H9 (cell line): ENCODE data around the gene DENND4A. TPM values are rescaled to one million over a fixed set of nuclear protein-coding genes. Genes with fewer than 3 reads are reported as not detected.

Experiments
- DNase-seq: peaks from one replicate; pipeline ENCODE4 v3.0.0-alpha.2; 2017
- H2AFZ ChIP-seq: one replicate; pipeline ENCODE4 v1.6.1; 2013; ENCODE audit warnings: mild to moderate bottlenecking, low read length, control low read depth, moderate library complexity
- H2AK5ac ChIP-seq: 2 replicates; pipeline ENCODE4 v1.6.1; 2013; ENCODE audit warnings: low read length, control low read depth, mixed read lengths; ENCODE audit not compliant: insufficient read length
- H2BK120ac ChIP-seq: one replicate; pipeline ENCODE4 v1.6.1; 2013; ENCODE audit warnings: low read depth, mild to moderate bottlenecking, low read length, control low read depth, inconsistent platforms; ENCODE audit not compliant: poor library complexity, severe bottlenecking
- H2BK12ac ChIP-seq: 2 replicates; pipeline ENCODE4 v1.6.1; 2013; ENCODE audit warnings: low read length, control low read depth, mixed read lengths, low read depth; ENCODE audit not compliant: insufficient read length
- H2BK15ac ChIP-seq: 2 replicates; pipeline ENCODE4 v1.6.1; 2013; ENCODE audit warnings: low read depth, low read length, control low read depth
- H2BK20ac ChIP-seq: one replicate; pipeline ENCODE4 v1.6.1; 2013; ENCODE audit warnings: low read depth, mild to moderate bottlenecking, low read length, control low read depth, inconsistent platforms; ENCODE audit not compliant: poor library complexity, severe bottlenecking
- H2BK5ac ChIP-seq: 2 replicates; pipeline ENCODE4 v1.6.1; 2013; ENCODE audit warnings: low read length, control low read depth, mixed read lengths; ENCODE audit not compliant: insufficient read length
- H3K14ac ChIP-seq: 2 replicates; pipeline ENCODE4 v1.6.1; 2013; ENCODE audit warnings: low read length, control low read depth; ENCODE audit not compliant: insufficient read depth
- H3K18ac ChIP-seq: 2 replicates; pipeline ENCODE4 v1.6.1; 2013; ENCODE audit warnings: low read depth, mild to moderate bottlenecking, mixed read lengths, low read length, control low read depth; ENCODE audit not compliant: insufficient read length
- H3K23ac ChIP-seq: 2 replicates; pipeline ENCODE4 v1.6.1; 2013; ENCODE audit warnings: low read length, control low read depth, mixed read lengths, low read depth; ENCODE audit not compliant: insufficient read length
- H3K23me2 ChIP-seq: 2 replicates; pipeline ENCODE4 v1.6.1; 2013; ENCODE audit warnings: low read depth, mild to moderate bottlenecking, mixed read lengths, low read length, control low read depth; ENCODE audit not compliant: insufficient read length, poor library complexity, severe bottlenecking
- H3K27ac ChIP-seq: 2 replicates; pipeline ENCODE4 v1.5.1; 2013; ENCODE audit warnings: low read length, control low read depth, mixed read lengths, low read depth; ENCODE audit not compliant: insufficient read length
- H3K27me3 ChIP-seq: 2 replicates; pipeline ENCODE4 v1.6.1; 2013; ENCODE audit warnings: low read length, control low read depth, inconsistent platforms; ENCODE audit not compliant: insufficient read depth
- H3K4ac ChIP-seq: 2 replicates; pipeline ENCODE4 v1.6.1; 2013; ENCODE audit warnings: low read depth, mild to moderate bottlenecking, control low read depth, inconsistent platforms, low read length, moderate library complexity
- H3K4me1 ChIP-seq: 2 replicates; pipeline ENCODE4 v1.6.1; 2013; ENCODE audit warnings: low read length, control low read depth, inconsistent platforms; ENCODE audit not compliant: insufficient read depth
- H3K4me2 ChIP-seq: 2 replicates; pipeline ENCODE4 v1.6.1; 2013; ENCODE audit warnings: low read length, control low read depth, mixed read lengths; ENCODE audit not compliant: insufficient read length, insufficient read depth
- H3K56ac ChIP-seq: 2 replicates; pipeline ENCODE4 v1.6.1; 2013; ENCODE audit warnings: low read depth, mild to moderate bottlenecking, mixed read lengths, low read length, control low read depth; ENCODE audit not compliant: insufficient read length
- H3K79me1 ChIP-seq: 2 replicates; pipeline ENCODE4 v1.6.1; 2013; ENCODE audit warnings: low read depth, mild to moderate bottlenecking, moderate library complexity, low read length, control low read depth, inconsistent platforms; ENCODE audit not compliant: insufficient read depth, poor library complexity, severe bottlenecking
- H3K79me2 ChIP-seq: 2 replicates; pipeline ENCODE4 v1.6.1; 2013; ENCODE audit warnings: low read length, control low read depth, inconsistent platforms; ENCODE audit not compliant: insufficient read depth
- H3K9ac ChIP-seq: 2 replicates; pipeline ENCODE4 v1.6.1; 2013; ENCODE audit warnings: low read length, control low read depth, mixed read lengths; ENCODE audit not compliant: insufficient read length; ENCODE audit errors: extremely low read depth
- H3K9me3 ChIP-seq: one replicate; pipeline ENCODE4 v1.6.1; 2013; ENCODE audit warnings: low read depth, low read length, inconsistent platforms; ENCODE audit not compliant: control insufficient read depth
- H3T11ph ChIP-seq: one replicate; pipeline ENCODE4 v1.6.1; 2013; ENCODE audit warnings: mild to moderate bottlenecking, low read length, control low read depth, inconsistent platforms
- H4K20me1 ChIP-seq: one replicate; pipeline ENCODE4 v1.6.1; 2013; ENCODE audit not compliant: control insufficient read depth, insufficient read length, insufficient read depth
- H4K5ac ChIP-seq: 2 replicates; pipeline ENCODE4 v1.6.1; 2013; ENCODE audit warnings: low read depth, mild to moderate bottlenecking, mixed read lengths, low read length, control low read depth; ENCODE audit not compliant: insufficient read length
- H4K8ac ChIP-seq: replicated peaks from 2 replicates; pipeline ENCODE4 v1.6.1; 2013; ENCODE audit warnings: low read length, control low read depth, mixed read lengths, low read depth; ENCODE audit not compliant: insufficient read length
- H4K91ac ChIP-seq: 2 replicates; pipeline ENCODE4 v1.6.1; 2013; ENCODE audit warnings: low read depth, mild to moderate bottlenecking, moderate library complexity, mixed read lengths, low read length, control low read depth; ENCODE audit not compliant: insufficient read length
- H3K27ac Mint-ChIP-seq, 3 experiments: 2 replicates in 2 of 3; 3 replicates in 1 of 3; pipeline ENCODE4 v1.8.0; 2020 to 2021; ENCODE audit warnings: mixed read lengths in 3 of 3, mild to moderate bottlenecking in 1 of 3, moderate library complexity in 1 of 3
- H3K27me3 Mint-ChIP-seq: 2 replicates; pipeline ENCODE4 v1.8.0; 2021; ENCODE audit warnings: low read depth, mild to moderate bottlenecking, moderate library complexity, mixed read lengths
- H3K36me3 Mint-ChIP-seq, 3 experiments: 2 replicates in 2 of 3; 3 replicates in 1 of 3; pipeline ENCODE4 v1.8.0; 2020 to 2021; ENCODE audit warnings: low read depth in 3 of 3, mixed read lengths in 3 of 3; ENCODE audit not compliant: insufficient read depth in 1 of 3
- H3K4me1 Mint-ChIP-seq, 2 experiments: 2 replicates each; pipeline ENCODE4 v1.8.0; 2020; ENCODE audit warnings: mixed read lengths in 2 of 2
- H3K4me3 Mint-ChIP-seq, 2 experiments: 2 replicates in 1 of 2; 3 replicates in 1 of 2; pipeline ENCODE4 v1.8.0; 2020 to 2021; ENCODE audit warnings: mild to moderate bottlenecking in 2 of 2, mixed read lengths in 2 of 2, moderate library complexity in 1 of 2
- H3K9me3 Mint-ChIP-seq, 2 experiments: 2 replicates in 1 of 2; 3 replicates in 1 of 2; pipeline ENCODE4 v1.8.0; 2020; ENCODE audit warnings: mild to moderate bottlenecking in 2 of 2, mixed read lengths in 2 of 2, moderate library complexity in 1 of 2
- CTCF ChIP-seq: fragments of 200-600 bp; sonication (generic); conservative IDR thresholded peaks from 3 replicates; pipeline ENCODE4 v1.8.0; 2021; ENCODE audit warnings: antibody characterized with exemption, mild to moderate bottlenecking
- WGBS: extraction: QIAGEN DNeasy Blood & Tissue Kit; methylation state at CpG from one replicate; pipeline ENCODE4 v1.1.7; 2013; ENCODE audit warnings: missing lambda C conversion rate, low lambda C conversion rate, mixed read lengths; ENCODE audit not compliant: insufficient read length; ENCODE audit errors: extremely low coverage; 5-methylcytosine and 5-hydroxymethylcytosine counted together
- total RNA-seq: library from RNA; stranded (reverse); gene quantifications from 2 replicates; pipeline ENCODE4 v1.2.1, GENCODE V29; 2021

Gene DENND4A
- total RNA-seq, 1 experiment from 2014 or later = 4.7 TPM

- no peaks in the 10 kb centered on the region for H4K20me1 ChIP-seq
- no peak overlapping the region for H2BK20ac ChIP-seq
- H3K23me2 ChIP-seq = no peaks in the 10 kb centered on the region
- no peak overlapping the region for H3K4me2 ChIP-seq
- H3K23ac ChIP-seq = no peak overlapping the region
- no peak for TF ChIP-seq CTCF
- no peaks in the 10 kb centered on the region for H3K79me2 ChIP-seq
- H2BK5ac ChIP-seq = no peak overlapping the region
- no peaks in the 10 kb centered on the region; a peak in 1 of 7 replicates for H3K36me3 Mint-ChIP-seq
- H2BK15ac ChIP-seq = no peak overlapping the region
- H3K18ac ChIP-seq = no peak overlapping the region
- no peak overlapping the region for H2BK12ac ChIP-seq
- no peaks in the 10 kb centered on the region for H3K9me3 ChIP-seq
- H3K4me1 Mint-ChIP-seq = peaks cover 11% of the 10 kb centered on the region in 2 experiments
- no peaks in the 10 kb centered on the region for H3K27me3 Mint-ChIP-seq
- no peak overlapping the region for H3K27ac ChIP-seq
- no peak overlapping the region for H3K9ac ChIP-seq
- no peak overlapping the region for H2AK5ac ChIP-seq
- H3K4ac ChIP-seq = no peak overlapping the region
- 100% methylated on average over 1 of the region's 2 CpGs for WGBS
- H3K9me3 Mint-ChIP-seq = no peaks in the 10 kb centered on the region
- no peak for DNase-seq
- no peaks in the 10 kb centered on the region for H3K4me1 ChIP-seq
- no peak overlapping the region for H4K5ac ChIP-seq
- no peak overlapping the region for H2BK120ac ChIP-seq
- H4K8ac ChIP-seq = no peak overlapping the region
- H3K56ac ChIP-seq = no peak overlapping the region
- no peak overlapping the region for H3K4me3 Mint-ChIP-seq
- H3K79me1 ChIP-seq = no peaks in the 10 kb centered on the region
- H3K14ac ChIP-seq = no peak overlapping the region
- H3K27me3 ChIP-seq = no peaks in the 10 kb centered on the region
- no peak overlapping the region; a peak in 1 of 7 replicates for H3K27ac Mint-ChIP-seq
- no peak overlapping the region for H3T11ph ChIP-seq
- no peak overlapping the region for H4K91ac ChIP-seq
- H2AFZ ChIP-seq = no peak overlapping the region
Observed at GRCh38 chr15:65730549-65731172, 61.4 kb downstream of the DENND4A start.
